ENCODE data around the gene IFNK. TPM values are rescaled to one million over a fixed set of nuclear protein-coding genes. Genes with fewer than 3 reads are reported as not detected.
"Not testable (repeated sequence)": the region's sequence is repeated elsewhere in the genome, so short reads cannot be mapped to it uniquely, and the experiment has no call there.

The IFNK gene
- total RNA-seq, 2 experiments from 2014 or later: not detected

- H3K27ac Mint-ChIP-seq: no peak overlapping the region
- peaks cover 10% of the 10 kb centered on the region for H3K9me3 Mint-ChIP-seq (ENCODE audit: insufficient read depth)
- no peak for ATAC-seq
- no peak for DNase-seq
- ChIA-PET POLR2A (no interaction called here), CTCF (interaction anchor here (2.1 kb wide), 1 partner anchor 39 kb away, joined by 4 read pairs; the partner anchor contains the start of gene MOB3B)
- H3K4me1 Mint-ChIP-seq (ENCODE audit: low read depth): peaks cover 10% of the 10 kb centered on the region
- H3K4me3 Mint-ChIP-seq: no peak overlapping the region
- peaks cover 9% of the 10 kb centered on the region for H3K36me3 Mint-ChIP-seq (ENCODE audit: low read depth)
- no peaks in the 10 kb centered on the region for H3K27me3 Mint-ChIP-seq (ENCODE audit: low read depth)
Observed at GRCh38 chr9:27491154-27491553, 32.9 kb upstream of the IFNK start.

- no peak overlapping the region for H3K27ac Mint-ChIP-seq
- H3K27me3 Mint-ChIP-seq (ENCODE audit: low read depth): no peaks in the 10 kb centered on the region
- peaks cover 9% of the 10 kb centered on the region for H3K36me3 Mint-ChIP-seq (ENCODE audit: low read depth)
- peaks cover 10% of the 10 kb centered on the region for H3K9me3 Mint-ChIP-seq (ENCODE audit: insufficient read depth)
- peaks cover 11% of the 10 kb centered on the region for H3K4me1 Mint-ChIP-seq (ENCODE audit: low read depth)
- no peak for ATAC-seq
- H3K4me3 Mint-ChIP-seq: no peak overlapping the region
- POLR2A ChIA-PET: interaction anchor here (0.6 kb wide), 1 partner anchor 148 kb away, joined by 3 read pairs; no protein-coding TSS in a partner anchor
- no peak for DNase-seq
- CTCF ChIA-PET: no interaction called here
Observed at GRCh38 chr9:27495480-27496134, 28.5 kb upstream of the IFNK start.

- Mint-ChIP-seq H3K36me3 (ENCODE audit: low read depth) (peaks cover 9% of the 10 kb centered on the region), H3K9me3 (ENCODE audit: insufficient read depth) (peaks cover 10% of the 10 kb centered on the region), H3K27me3 (ENCODE audit: low read depth) (peaks cover 2% of the 10 kb centered on the region), H3K4me1 (ENCODE audit: low read depth) (peaks cover 14% of the 10 kb centered on the region), H3K27ac (no peak overlapping the region), H3K4me3 (no peak overlapping the region)
- DNase-seq (no peak), ATAC-seq (no peak)
- CTCF ChIA-PET: interaction anchor here (0.5 kb wide), 1 partner anchor 16 kb away, joined by 4 read pairs; no protein-coding TSS in a partner anchor
- POLR2A ChIA-PET: no interaction called here
Observed at GRCh38 chr9:27496135-27496504, 28.0 kb upstream of the IFNK start.

- no peak overlapping the region for H3K27ac Mint-ChIP-seq
- H3K4me3 Mint-ChIP-seq: no peak overlapping the region
- peaks cover 5% of the 10 kb centered on the region for H3K27me3 Mint-ChIP-seq (ENCODE audit: low read depth)
- DNase-seq (no peak), ATAC-seq (no peak)
- H3K9me3 Mint-ChIP-seq (ENCODE audit: insufficient read depth): peaks cover 8% of the 10 kb centered on the region
- POLR2A ChIA-PET: no interaction called here
- peaks cover 5% of the 10 kb centered on the region for H3K36me3 Mint-ChIP-seq (ENCODE audit: low read depth)
- peaks cover 14% of the 10 kb centered on the region for H3K4me1 Mint-ChIP-seq (ENCODE audit: low read depth)
- CTCF ChIA-PET: interaction anchor here (1.2 kb wide), 1 partner anchor 32 kb away, joined by 4 read pairs; the partner anchor contains the start of gene MOB3B
Observed at GRCh38 chr9:27497883-27498417, 26.1 kb upstream of the IFNK start.

GRCh38 chr9:27499451-27499850 lies 24.6 kb upstream of the IFNK start:
- Mint-ChIP-seq H3K9me3 (ENCODE audit: insufficient read depth) (no peaks in the 10 kb centered on the region), H3K27me3 (ENCODE audit: low read depth) (peaks cover 5% of the 10 kb centered on the region), H3K4me1 (ENCODE audit: low read depth) (peaks cover 14% of the 10 kb centered on the region), H3K36me3 (ENCODE audit: low read depth) (peaks cover under 1% of the 10 kb centered on the region), H3K4me3 (no peak overlapping the region), H3K27ac (no peak overlapping the region)
- no peak for DNase-seq
- POLR2A ChIA-PET: no interaction called here
- ATAC-seq: no peak
- CTCF ChIA-PET: interaction anchor here (0.7 to 1.6 kb wide), 2 partner anchors 14 to 30 kb away, joined by 3 to 5 read pairs; partner anchors contain the start of gene MOB3B

GRCh38 chr9:27500902-27501301 lies 23.2 kb upstream of the IFNK start:
- ATAC-seq; DNase-seq; H3K9me3 Mint-ChIP-seq (ENCODE audit: insufficient read depth); H3K4me3 Mint-ChIP-seq; H3K27ac Mint-ChIP-seq; H3K27me3 Mint-ChIP-seq (ENCODE audit: low read depth); H3K36me3 Mint-ChIP-seq (ENCODE audit: low read depth); CTCF ChIA-PET: not testable (repeated sequence)
- H3K4me1 Mint-ChIP-seq (ENCODE audit: low read depth): peaks cover 14% of the 10 kb centered on the region
- POLR2A ChIA-PET: interaction anchor here (0.8 kb wide), 1 partner anchor 13 kb away, joined by 4 read pairs; no protein-coding TSS in a partner anchor

GRCh38 chr9:27503623-27504022 lies 20.5 kb upstream of the IFNK start:
- Mint-ChIP-seq H3K4me1 (ENCODE audit: low read depth) (peaks cover 14% of the 10 kb centered on the region), H3K27ac (no peak overlapping the region), H3K27me3 (ENCODE audit: low read depth) (peaks cover 5% of the 10 kb centered on the region), H3K4me3 (no peak overlapping the region), H3K9me3 (ENCODE audit: insufficient read depth) (no peaks in the 10 kb centered on the region), H3K36me3 (ENCODE audit: low read depth) (no peaks in the 10 kb centered on the region)
- ATAC-seq (no peak), DNase-seq (no peak)
- POLR2A ChIA-PET: no interaction called here
- CTCF ChIA-PET: no interaction called here

GRCh38 chr9:27504259-27504658 lies 19.8 kb upstream of the IFNK start:
- no peaks in the 10 kb centered on the region for H3K36me3 Mint-ChIP-seq (ENCODE audit: low read depth)
- no peak overlapping the region for H3K4me3 Mint-ChIP-seq
- no peak for ATAC-seq
- peaks cover 12% of the 10 kb centered on the region for H3K4me1 Mint-ChIP-seq (ENCODE audit: low read depth)
- no peaks in the 10 kb centered on the region for H3K9me3 Mint-ChIP-seq (ENCODE audit: insufficient read depth)
- DNase-seq: no peak
- H3K27me3 Mint-ChIP-seq (ENCODE audit: low read depth): peaks cover 5% of the 10 kb centered on the region
- CTCF ChIA-PET: no interaction called here
- no peak overlapping the region for H3K27ac Mint-ChIP-seq
- POLR2A ChIA-PET: no interaction called here

- Mint-ChIP-seq H3K4me3 (no peak overlapping the region), H3K27me3 (ENCODE audit: low read depth) (peaks cover 5% of the 10 kb centered on the region), H3K36me3 (ENCODE audit: low read depth) (no peaks in the 10 kb centered on the region), H3K4me1 (ENCODE audit: low read depth) (peaks cover 3% of the 10 kb centered on the region), H3K27ac (no peak overlapping the region), H3K9me3 (ENCODE audit: insufficient read depth) (no peaks in the 10 kb centered on the region)
- CTCF ChIA-PET: no interaction called here
- DNase-seq (no peak), ATAC-seq (no peak)
- POLR2A ChIA-PET: no interaction called here
Observed at GRCh38 chr9:27505744-27506161, 18.3 kb upstream of the IFNK start.

- DNase-seq (no peak), ATAC-seq (no peak)
- H3K27ac Mint-ChIP-seq: no peak overlapping the region
- POLR2A ChIA-PET: no interaction called here
- no peaks in the 10 kb centered on the region for H3K36me3 Mint-ChIP-seq (ENCODE audit: low read depth)
- H3K27me3 Mint-ChIP-seq (ENCODE audit: low read depth): no peaks in the 10 kb centered on the region
- CTCF ChIA-PET: no interaction called here
- no peak overlapping the region for H3K4me3 Mint-ChIP-seq
- no peaks in the 10 kb centered on the region for H3K9me3 Mint-ChIP-seq (ENCODE audit: insufficient read depth)
- H3K4me1 Mint-ChIP-seq (ENCODE audit: low read depth): no peaks in the 10 kb centered on the region
Observed at GRCh38 chr9:27506981-27507380, 17.1 kb upstream of the IFNK start.

- DNase-seq (no peak), ATAC-seq (no peak)
- no peak overlapping the region for H3K27ac Mint-ChIP-seq
- ChIA-PET POLR2A (no interaction called here), CTCF (no interaction called here)
- H3K36me3 Mint-ChIP-seq (ENCODE audit: low read depth): no peaks in the 10 kb centered on the region
- no peaks in the 10 kb centered on the region for H3K9me3 Mint-ChIP-seq (ENCODE audit: insufficient read depth)
- no peak overlapping the region for H3K4me3 Mint-ChIP-seq
- no peaks in the 10 kb centered on the region for H3K27me3 Mint-ChIP-seq (ENCODE audit: low read depth)
- no peaks in the 10 kb centered on the region for H3K4me1 Mint-ChIP-seq (ENCODE audit: low read depth)
Observed at GRCh38 chr9:27510780-27511179, 13.3 kb upstream of the IFNK start.

GRCh38 chr9:27511771-27512170 lies 12.3 kb upstream of the IFNK start:
- no peak for ATAC-seq
- POLR2A ChIA-PET: no interaction called here

More at GRCh38 chr9:27511771-27512170, 12.3 kb upstream of the IFNK start:
- Mint-ChIP-seq H3K36me3 (ENCODE audit: low read depth) (no peaks in the 10 kb centered on the region), H3K4me3 (no peak overlapping the region), H3K4me1 (ENCODE audit: low read depth) (no peaks in the 10 kb centered on the region), H3K27me3 (ENCODE audit: low read depth) (no peaks in the 10 kb centered on the region), H3K27ac (no peak overlapping the region), H3K9me3 (ENCODE audit: insufficient read depth) (no peaks in the 10 kb centered on the region)
- CTCF ChIA-PET: no interaction called here
- no peak for DNase-seq
